ENCODE measurements around the gene CRYZ. TPM values are rescaled to one million over a fixed set of nuclear protein-coding genes. Genes with fewer than 3 reads are reported as not detected.
"Not testable (repeated sequence)": the region's sequence is repeated elsewhere in the genome, so short reads cannot be mapped to it uniquely, and the experiment has no call there.

CRYZ gene
- total RNA-seq, 2 donors from 2014 or later = 15.6 to 19.5 TPM

GRCh38 chr1:74753104-74753503 lies 20.3 kb upstream of the CRYZ start:
- peaks cover 23% of the 10 kb centered on the region for H3K4me1 Mint-ChIP-seq (ENCODE audit: low read depth)
- H3K27me3 Mint-ChIP-seq (ENCODE audit: low read depth) = no peaks in the 10 kb centered on the region
- H3K27ac Mint-ChIP-seq = no peak overlapping the region
- peaks cover 3 to 8% of the 10 kb centered on the region in 2 donors for H3K9me3 Mint-ChIP-seq
- no peak for ATAC-seq (replicated peaks in 1 of 2)
- no peak for DNase-seq
- no peak overlapping the region for H3K4me3 Mint-ChIP-seq
- H3K36me3 Mint-ChIP-seq (ENCODE audit: insufficient read depth in 2 of 2) = peaks cover 29 to 59% of the 10 kb centered on the region in 2 donors

GRCh38 chr1:74748960-74749359 lies 16.1 kb upstream of the CRYZ start:
- Mint-ChIP-seq H3K9me3 (peaks cover 1 to 3% of the 10 kb centered on the region in 2 donors), H3K4me3 (no peak overlapping the region), H3K27ac (peak overlapping the region; percentile 11), H3K36me3 (ENCODE audit: insufficient read depth in 2 of 2) (peaks cover 27 to 42% of the 10 kb centered on the region in 2 donors), H3K27me3 (ENCODE audit: low read depth) (no peaks in the 10 kb centered on the region), H3K4me1 (ENCODE audit: low read depth) (peaks cover 7% of the 10 kb centered on the region)
- no peak for DNase-seq
- ATAC-seq (replicated peaks in 1 of 2) = peak in 1 of 2 donors; percentile 33

- not testable (repeated sequence) for H3K4me3 Mint-ChIP-seq; H3K27ac Mint-ChIP-seq; ATAC-seq (replicated peaks in 1 of 2); H3K27me3 Mint-ChIP-seq (ENCODE audit: low read depth); H3K9me3 Mint-ChIP-seq; H3K4me1 Mint-ChIP-seq (ENCODE audit: low read depth); DNase-seq
- peaks cover 33 to 46% of the 10 kb centered on the region in 2 donors for H3K36me3 Mint-ChIP-seq (ENCODE audit: insufficient read depth in 2 of 2)
Measured at GRCh38 chr1:74745247-74745646, 12.4 kb upstream of the CRYZ start.

- H3K4me1 Mint-ChIP-seq (ENCODE audit: low read depth); H3K4me3 Mint-ChIP-seq; H3K9me3 Mint-ChIP-seq; ATAC-seq (replicated peaks in 1 of 2); H3K27me3 Mint-ChIP-seq (ENCODE audit: low read depth); H3K27ac Mint-ChIP-seq; DNase-seq: not testable (repeated sequence)
- H3K36me3 Mint-ChIP-seq (ENCODE audit: insufficient read depth in 2 of 2) = peaks cover 36 to 50% of the 10 kb centered on the region in 2 donors
Measured at GRCh38 chr1:74740307-74740980, 7.6 kb upstream of the CRYZ start.

- Mint-ChIP-seq H3K9me3 (peaks cover 0 to 1% of the 10 kb centered on the region in 2 donors), H3K4me3 (no peak overlapping the region), H3K4me1 (ENCODE audit: low read depth) (peaks cover 20% of the 10 kb centered on the region), H3K36me3 (ENCODE audit: insufficient read depth in 2 of 2) (peaks cover 21 to 35% of the 10 kb centered on the region in 2 donors), H3K27ac (no peak overlapping the region), H3K27me3 (ENCODE audit: low read depth) (no peaks in the 10 kb centered on the region)
- DNase-seq (no peak), ATAC-seq (replicated peaks in 1 of 2) (no peak)
Measured at GRCh38 chr1:74737333-74737732, 4.5 kb upstream of the CRYZ start.

GRCh38 chr1:74733604-74734484 lies 994 bp upstream of the CRYZ start:
- Mint-ChIP-seq H3K4me1 (ENCODE audit: low read depth) (peaks cover 43% of the 10 kb centered on the region), H3K36me3 (ENCODE audit: insufficient read depth in 2 of 2) (peaks cover 6 to 10% of the 10 kb centered on the region in 2 donors), H3K9me3 (no peaks in the 10 kb centered on the region), H3K27ac (peak overlapping the region; percentile 99), H3K4me3 (peak overlapping the region; percentile 86 to 89), H3K27me3 (ENCODE audit: low read depth) (no peaks in the 10 kb centered on the region)
- DNase-seq (peak; percentile 45 to 57), ATAC-seq (replicated peaks in 1 of 2) (peak; percentile 61 to 62)

GRCh38 chr1:74732071-74732946 lies 541 bp downstream of the CRYZ start:
- Mint-ChIP-seq H3K4me1 (ENCODE audit: low read depth) (peaks cover 43% of the 10 kb centered on the region), H3K27ac (peak overlapping the region; percentile 99), H3K4me3 (peak overlapping the region; percentile 86 to 89)
- peak; percentile 4 to 34 for DNase-seq
- not testable (repeated sequence) for H3K36me3 Mint-ChIP-seq (ENCODE audit: insufficient read depth in 2 of 2); H3K9me3 Mint-ChIP-seq; H3K27me3 Mint-ChIP-seq (ENCODE audit: low read depth)
- ATAC-seq (replicated peaks in 1 of 2) = peak; percentile 14 to 17

GRCh38 chr1:74731399-74732052 lies 1.3 kb downstream of the CRYZ start:
- peak overlapping the region; percentile 37 to 81 for H3K4me3 Mint-ChIP-seq

GRCh38 chr1:74729741-74730478 lies 2.9 kb downstream of the CRYZ start:
- DNase-seq = peak in 1 of 2 donors; percentile 24
- no peaks in the 10 kb centered on the region for H3K27me3 Mint-ChIP-seq (ENCODE audit: low read depth)
- H3K4me3 Mint-ChIP-seq = peak overlapping the region in 1 of 2 donors; percentile 4
- H3K36me3 Mint-ChIP-seq (ENCODE audit: insufficient read depth in 2 of 2) = peaks cover 13 to 21% of the 10 kb centered on the region in 2 donors
- H3K27ac Mint-ChIP-seq = no peak overlapping the region
- H3K4me1 Mint-ChIP-seq (ENCODE audit: low read depth) = peaks cover 33% of the 10 kb centered on the region
- ATAC-seq (replicated peaks in 1 of 2) = peak; percentile 10 to 35
- peaks cover 6 to 11% of the 10 kb centered on the region in 2 donors for H3K9me3 Mint-ChIP-seq

More at GRCh38 chr1:74731399-74732052, 1.3 kb downstream of the CRYZ start:
- Mint-ChIP-seq H3K4me1 (ENCODE audit: low read depth) (peaks cover 43% of the 10 kb centered on the region), H3K9me3 (peaks cover 3 to 5% of the 10 kb centered on the region in 2 donors), H3K36me3 (ENCODE audit: insufficient read depth in 2 of 2) (peaks cover 7 to 8% of the 10 kb centered on the region in 2 donors), H3K27ac (peak overlapping the region; percentile 42), H3K27me3 (ENCODE audit: low read depth) (no peaks in the 10 kb centered on the region)
- ATAC-seq (replicated peaks in 1 of 2) (no peak), DNase-seq (no peak)

- ATAC-seq (replicated peaks in 1 of 2) (no peak), DNase-seq (no peak)
- H3K36me3 Mint-ChIP-seq (ENCODE audit: insufficient read depth in 2 of 2) = peaks cover 15 to 29% of the 10 kb centered on the region in 2 donors
- H3K9me3 Mint-ChIP-seq = peaks cover 6 to 11% of the 10 kb centered on the region in 2 donors
- H3K27me3 Mint-ChIP-seq (ENCODE audit: low read depth) = no peaks in the 10 kb centered on the region
- H3K4me1 Mint-ChIP-seq (ENCODE audit: low read depth) = peaks cover 24% of the 10 kb centered on the region
- no peak overlapping the region for H3K27ac Mint-ChIP-seq
- H3K4me3 Mint-ChIP-seq = no peak overlapping the region
Measured at GRCh38 chr1:74728736-74729135, 4.1 kb downstream of the CRYZ start.

GRCh38 chr1:74726063-74726462 lies 6.8 kb downstream of the CRYZ start:
- peaks cover 15% of the 10 kb centered on the region for H3K4me1 Mint-ChIP-seq (ENCODE audit: low read depth)
- no peak for ATAC-seq (replicated peaks in 1 of 2)
- peaks cover 6 to 11% of the 10 kb centered on the region in 2 donors for H3K9me3 Mint-ChIP-seq
- H3K27ac Mint-ChIP-seq = no peak overlapping the region
- DNase-seq = no peak
- H3K36me3 Mint-ChIP-seq (ENCODE audit: insufficient read depth in 2 of 2) = peaks cover 16 to 32% of the 10 kb centered on the region in 2 donors
- no peak overlapping the region for H3K4me3 Mint-ChIP-seq
- H3K27me3 Mint-ChIP-seq (ENCODE audit: low read depth) = no peaks in the 10 kb centered on the region

- H3K36me3 Mint-ChIP-seq (ENCODE audit: insufficient read depth in 2 of 2) = peaks cover 3% of the 10 kb centered on the region in 2 donors
- ATAC-seq (replicated peaks in 1 of 2) = no peak
- H3K4me3 Mint-ChIP-seq = no peak overlapping the region
- H3K27me3 Mint-ChIP-seq (ENCODE audit: low read depth) = no peaks in the 10 kb centered on the region
- H3K27ac Mint-ChIP-seq = no peak overlapping the region
- no peak for DNase-seq
- no peaks in the 10 kb centered on the region for H3K4me1 Mint-ChIP-seq (ENCODE audit: low read depth)
- no peaks in the 10 kb centered on the region for H3K9me3 Mint-ChIP-seq
Measured at GRCh38 chr1:74717626-74718025, 15.2 kb downstream of the CRYZ start.
